GM18870 (cell line): ENCODE data around the gene CMYA5.
"Not testable (repeated sequence)": the region's sequence is repeated elsewhere in the genome, so short reads cannot be mapped to it uniquely, and the experiment has no call there.

Experiments used
- ATAC-seq: cut with Tn5 transposase; IDR thresholded peaks from one replicate; pipeline ENCODE4 v1.9.1; 2021; ENCODE audit warnings: moderate library complexity; ENCODE audit not compliant: unreplicated experiment

Gene CMYA5

GRCh38 chr5:79746642-79747569, 57.3 kb downstream of the CMYA5 start:
- ATAC-seq = no peak

GRCh38 chr5:79750611-79751510, 61.2 kb downstream of the CMYA5 start:
- ATAC-seq = no peak

- no peak for ATAC-seq
Observed at GRCh38 chr5:79753092-79753491, 63.5 kb downstream of the CMYA5 start.

DNA sequence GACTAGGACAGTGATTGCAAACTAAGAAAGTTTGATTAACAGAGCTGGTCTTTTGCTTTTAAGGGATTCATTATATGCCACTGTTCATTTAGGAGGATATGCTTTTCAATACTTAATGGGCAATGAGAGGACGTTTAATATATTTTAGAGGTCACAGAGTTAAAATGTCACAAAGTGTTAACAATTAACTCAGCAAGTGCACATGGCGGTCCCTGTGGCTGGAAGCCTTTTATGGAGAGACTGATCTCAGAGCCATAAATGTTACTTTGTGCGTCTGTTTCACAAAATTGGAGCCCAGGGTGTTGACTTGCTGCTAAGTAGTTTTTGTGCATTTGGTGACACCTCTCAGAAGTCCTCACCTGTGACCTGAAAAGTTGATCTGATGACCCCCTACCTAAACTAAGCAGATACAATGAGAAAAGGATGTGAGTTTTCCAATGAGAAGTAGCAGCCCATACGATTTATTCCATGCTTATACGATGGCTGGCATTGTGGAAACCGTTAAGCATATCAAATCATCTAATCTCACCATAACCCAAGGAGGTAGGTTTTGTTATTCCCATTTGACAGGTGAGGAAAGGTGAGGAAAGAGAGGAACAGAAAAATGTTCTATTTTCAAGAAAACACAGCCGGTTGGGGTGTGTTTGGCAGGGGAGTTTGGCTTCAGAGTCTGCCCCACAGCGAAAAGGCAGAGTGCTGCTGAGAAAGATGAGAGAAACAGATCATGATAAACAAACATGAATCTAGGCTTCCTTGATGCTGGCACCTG, 64.4 kb downstream of the CMYA5 start:
- no peak for ATAC-seq

- ATAC-seq = no peak
Observed at GRCh38 chr5:79754865-79755555, 65.4 kb downstream of the CMYA5 start.

DNA sequence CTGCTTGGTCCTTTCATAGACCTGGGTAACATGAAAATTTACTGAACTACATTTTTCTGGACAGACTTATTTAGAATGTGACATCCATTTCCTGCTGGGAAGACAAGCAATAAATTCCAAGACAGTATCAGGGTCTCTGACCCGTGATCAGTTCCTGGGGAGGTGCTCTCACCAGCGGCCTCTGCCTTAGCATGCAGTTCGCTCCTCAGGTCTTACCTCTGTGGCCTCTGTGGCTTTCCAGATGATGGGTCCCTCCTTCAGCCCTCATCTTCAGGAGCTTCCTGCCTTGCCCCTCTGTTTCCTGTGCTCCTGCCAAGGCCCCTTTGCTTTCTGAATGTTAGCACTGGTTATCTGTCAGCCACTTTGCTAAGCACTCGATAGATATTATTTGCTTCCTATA, 66.4 kb downstream of the CMYA5 start:
- ATAC-seq = no peak

- ATAC-seq = no peak
Observed at GRCh38 chr5:79759436-79759835, 69.8 kb downstream of the CMYA5 start.

- ATAC-seq = no peak
Observed at GRCh38 chr5:79759848-79760247, 70.2 kb downstream of the CMYA5 start.

- ATAC-seq = no peak
Observed at GRCh38 chr5:79762929-79763328, 73.3 kb downstream of the CMYA5 start.

GRCh38 chr5:79764147-79764546, 74.5 kb downstream of the CMYA5 start:
- not testable (repeated sequence) for ATAC-seq

DNA sequence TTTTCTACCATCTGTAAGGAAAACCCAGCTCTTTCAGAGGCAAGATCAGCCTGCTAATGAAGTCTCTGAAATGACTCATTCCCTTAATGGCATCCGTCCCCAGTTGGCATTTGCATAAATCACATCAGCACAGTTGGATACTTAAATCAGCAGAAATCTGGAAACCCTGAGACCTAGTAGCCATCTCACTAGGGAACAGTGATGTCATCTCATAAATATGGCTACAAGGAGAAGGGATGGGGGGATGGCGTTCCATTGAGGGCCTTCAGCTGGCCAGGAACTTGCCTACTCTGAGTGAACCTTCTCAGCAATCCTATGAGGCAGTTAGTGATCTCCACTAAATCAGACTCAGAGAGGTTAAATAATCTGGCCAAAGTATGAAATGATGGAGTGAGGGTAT, 81.8 kb downstream of the CMYA5 start:
- ATAC-seq = no peak

- no peak for ATAC-seq
Observed at GRCh38 chr5:79772651-79773050, 83.0 kb downstream of the CMYA5 start.

- no peak for ATAC-seq
Observed at GRCh38 chr5:79773612-79774011, 84.0 kb downstream of the CMYA5 start.

DNA sequence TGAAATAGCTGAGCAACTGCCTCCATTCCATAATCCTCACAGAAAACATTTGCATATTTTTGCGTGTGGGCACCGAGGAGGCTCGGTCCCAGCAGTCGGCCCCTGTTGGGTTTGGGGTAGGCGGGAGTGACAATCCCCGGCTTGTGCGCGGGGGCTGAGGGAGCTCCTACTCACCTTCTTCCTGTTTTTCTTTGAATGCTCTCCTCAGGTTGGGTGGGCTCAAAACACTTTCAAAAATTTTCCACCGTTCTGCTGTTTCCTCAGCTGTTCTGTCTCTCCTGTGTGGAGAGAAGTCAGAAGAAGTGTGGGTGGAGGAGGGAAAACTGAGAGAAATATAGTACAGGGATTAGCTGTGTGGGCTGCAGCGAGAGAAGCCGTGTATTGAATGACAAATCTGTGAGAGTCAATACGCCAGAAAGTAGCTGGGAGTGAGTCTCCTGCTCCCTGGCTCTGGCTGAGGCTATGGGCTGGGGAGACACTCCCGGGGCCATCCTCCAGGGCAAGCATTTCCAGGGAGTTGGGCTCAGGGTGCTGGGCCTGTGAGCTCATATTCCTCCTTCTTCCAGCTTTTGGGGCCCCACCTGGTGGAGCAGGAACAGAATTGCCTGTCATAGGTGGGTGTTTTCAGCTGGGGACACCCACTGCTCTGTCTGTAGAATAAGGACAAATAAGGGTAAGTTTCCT, 84.7 kb downstream of the CMYA5 start:
- ATAC-seq = no peak

- no peak for ATAC-seq
Observed at GRCh38 chr5:79774855-79775237, 85.2 kb downstream of the CMYA5 start.

- ATAC-seq = not testable (repeated sequence)
Observed at GRCh38 chr5:79784741-79785140, 95.1 kb downstream of the CMYA5 start.

DNA sequence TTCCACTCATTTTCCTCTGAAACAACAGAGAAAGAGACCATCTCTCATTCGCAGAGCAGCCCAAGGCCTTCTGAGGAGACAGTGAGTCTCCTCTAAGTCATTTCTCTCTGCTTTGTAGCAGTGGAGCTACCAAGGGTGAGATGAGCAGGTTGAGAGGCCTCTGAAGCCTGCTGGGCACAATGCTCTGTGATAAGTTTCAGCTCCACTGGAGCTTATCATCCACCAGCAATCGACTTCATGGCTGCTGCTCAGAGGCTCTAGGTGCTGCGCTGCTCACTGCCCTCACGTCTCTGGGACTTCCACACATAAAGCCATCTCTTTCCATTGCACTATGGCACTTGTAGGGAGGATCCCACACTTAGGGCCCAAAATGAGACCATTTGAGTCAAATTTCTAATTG, 96.3 kb downstream of the CMYA5 start:
- no peak for ATAC-seq

DNA sequence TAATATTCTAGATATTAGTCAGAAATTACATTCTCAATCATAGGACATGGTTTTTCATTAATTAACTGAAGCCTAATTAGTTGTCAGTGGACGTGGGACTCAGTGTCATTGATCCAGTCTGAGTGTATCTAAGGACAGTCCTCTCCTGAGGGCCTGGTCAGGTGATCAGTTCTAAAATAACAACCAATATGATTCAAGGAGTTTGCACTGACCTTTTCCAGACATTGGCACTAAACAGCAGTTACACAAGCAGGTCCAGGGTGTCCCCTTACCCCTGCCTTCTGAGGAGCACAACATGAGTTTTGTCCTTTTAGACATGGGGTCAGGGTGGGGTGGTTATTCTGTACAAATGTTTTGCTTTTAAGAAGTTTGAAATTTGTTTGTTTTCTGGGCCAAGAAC, 97.8 kb downstream of the CMYA5 start:
- no peak for ATAC-seq

GRCh38 chr5:79791843-79792242, 102.2 kb downstream of the CMYA5 start:
- ATAC-seq = no peak

DNA sequence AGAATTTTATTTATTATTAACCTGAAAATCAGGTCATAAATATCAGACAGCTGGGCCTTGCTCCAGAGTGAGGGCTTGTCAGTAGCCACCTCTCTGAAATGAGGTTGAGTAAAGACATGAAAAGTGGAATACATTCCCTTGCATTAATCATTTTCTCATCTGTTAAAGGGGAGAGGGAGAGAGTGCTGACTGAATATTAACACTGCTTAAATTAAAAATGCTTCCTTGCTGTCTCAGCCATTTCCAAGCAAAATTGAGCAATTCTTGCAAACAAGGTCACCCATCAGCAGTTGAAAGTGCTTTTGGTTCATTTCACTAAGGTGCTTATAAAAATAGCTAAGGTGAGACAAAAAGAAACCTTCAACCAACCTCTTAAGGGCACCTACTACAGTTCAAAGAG, 102.8 kb downstream of the CMYA5 start:
- no peak for ATAC-seq
